Measurements from ENCODE around the gene SLC10A7.
A peak's percentile ranks its signal among the peaks of the same experiment; 100 is the strongest.
"Not testable (repeated sequence)": the region's sequence is repeated elsewhere in the genome, so short reads cannot be mapped to it uniquely, and the experiment has no call there.

The SLC10A7 gene

GRCh38 chr4:146371812-146372211 is 149.9 kb downstream of the SLC10A7 start:
- no peak for DNase-seq
- intact Hi-C loops (cut with DNase I) = loop anchor here (10.0 kb wide), 1 partner anchor 143 kb away; no protein-coding TSS in a partner anchor

DNA sequence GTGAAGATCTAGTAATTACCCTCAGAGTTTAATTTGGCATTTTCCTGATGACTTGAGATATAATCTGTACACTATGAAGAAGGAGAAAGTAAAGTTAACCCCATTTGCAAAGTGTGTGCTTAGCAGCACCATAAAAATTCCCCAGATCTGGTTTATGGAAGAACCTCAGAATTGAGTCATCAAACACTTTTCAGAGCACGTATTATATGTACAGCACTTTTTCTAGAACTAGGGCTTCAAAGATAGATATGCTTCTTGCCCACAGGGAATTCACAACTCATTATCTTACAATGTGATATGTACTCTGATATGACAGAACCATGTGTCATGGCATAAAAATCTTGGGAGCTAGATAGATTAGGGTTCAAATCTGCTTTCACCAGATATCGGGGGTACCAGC is 150.9 kb downstream of the SLC10A7 start:
- DNase-seq = no peak
- intact Hi-C loops (cut with DNase I) = loop anchor here (10.0 kb wide), 1 partner anchor 144 kb away; no protein-coding TSS in a partner anchor

DNA sequence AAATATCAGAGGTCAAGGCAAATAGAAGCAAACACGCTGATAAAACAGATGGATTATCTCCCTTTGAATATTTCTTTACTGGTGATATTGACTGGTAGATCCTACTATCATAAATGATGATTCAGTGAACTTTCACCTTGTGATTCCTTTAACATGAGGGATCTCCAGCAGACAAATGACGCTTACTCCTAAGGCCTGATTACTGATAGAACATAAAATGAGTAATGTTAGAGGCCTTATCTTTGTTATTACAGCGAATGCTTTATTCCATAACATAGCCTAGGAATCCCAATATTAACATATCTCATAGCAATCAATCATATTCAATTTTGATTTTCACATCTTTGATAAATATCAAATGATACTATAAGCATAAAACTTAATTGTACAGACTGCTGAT is 152.3 kb downstream of the SLC10A7 start:
- DNase-seq = no peak

GRCh38 chr4:146368209-146368608 is 153.5 kb downstream of the SLC10A7 start:
- intact Hi-C loops (cut with DNase I) = no loop called here

More for the DNA sequence above, 152.3 kb downstream of the SLC10A7 start:
- intact Hi-C loops (cut with DNase I) = no loop called here

GRCh38 chr4:146367347-146367746 is 154.4 kb downstream of the SLC10A7 start:
- DNase-seq = no peak
- intact Hi-C loops (cut with DNase I) = no loop called here

More at GRCh38 chr4:146368209-146368608, 153.5 kb downstream of the SLC10A7 start:
- DNase-seq = peak in 1 of 10 donors; percentile 48

GRCh38 chr4:146359771-146360170 is 162.0 kb downstream of the SLC10A7 start:
- no peak for DNase-seq
- intact Hi-C loops (cut with DNase I) = no loop called here

DNA sequence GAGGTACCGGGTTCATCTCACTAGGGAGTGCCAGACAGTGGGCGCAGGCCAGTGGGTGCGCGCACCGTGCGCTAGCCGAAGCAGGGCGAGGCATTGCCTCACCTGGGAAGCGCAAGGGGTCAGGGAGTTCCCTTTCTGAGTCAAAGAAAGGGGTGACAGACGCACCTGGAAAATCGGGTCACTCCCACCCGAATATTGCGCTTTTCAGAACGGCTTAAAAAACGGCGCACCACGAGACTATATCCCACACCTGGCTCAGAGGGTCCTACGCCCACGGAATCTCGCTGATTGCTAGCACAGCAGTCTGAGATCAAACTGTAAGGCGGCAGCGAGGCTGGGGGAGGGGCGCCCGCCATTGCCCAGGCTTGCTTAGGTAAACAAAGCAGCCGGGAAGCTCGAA is 171.6 kb downstream of the SLC10A7 start:
- DNase-seq; intact Hi-C loops (cut with DNase I): not testable (repeated sequence)

DNA sequence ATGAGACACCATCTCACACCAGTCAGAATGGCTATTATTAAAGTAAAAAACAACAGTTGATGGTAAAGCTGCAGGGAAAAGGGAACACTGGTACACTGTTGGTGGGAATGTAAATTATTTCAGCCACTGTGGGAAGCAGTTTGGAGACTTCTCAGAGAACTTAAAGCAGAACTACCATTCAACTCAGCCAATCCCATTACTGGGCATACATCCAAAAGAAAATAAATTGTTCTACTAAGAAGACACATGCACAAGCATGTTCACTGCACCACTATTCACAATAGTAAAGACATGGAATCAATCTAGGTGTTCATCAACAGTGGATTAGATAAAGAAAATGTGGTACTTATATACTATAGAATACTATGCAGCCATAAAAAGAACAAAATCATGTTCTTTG is 172.4 kb downstream of the SLC10A7 start:
- no peak for DNase-seq
- intact Hi-C loops (cut with DNase I) = loop anchor here (10.0 kb wide), 1 partner anchor 175 kb away; the partner anchor contains the start of gene SLC10A7

- intact Hi-C loops (cut with DNase I) = loop anchor here (10.0 kb wide), 1 partner anchor 177 kb away; the partner anchor contains the start of gene SLC10A7
These were observed 173.9 kb downstream of the SLC10A7 start for GRCh38 chr4:146347822-146348221.

GRCh38 chr4:146346276-146346675 is 175.5 kb downstream of the SLC10A7 start:
- DNase-seq = no peak
- intact Hi-C loops (cut with DNase I) = loop anchor here (10.0 kb wide), 1 partner anchor 179 kb away; the partner anchor contains the start of gene SLC10A7

More at GRCh38 chr4:146347822-146348221, 173.9 kb downstream of the SLC10A7 start:
- DNase-seq = no peak

- no peak for DNase-seq
- intact Hi-C loops (cut with DNase I) = loop anchor here (2.0 to 10.0 kb wide), 3 partner anchors 181 to 754 kb away; partner anchors contain the start of gene SLC10A7
These were observed 178.0 kb downstream of the SLC10A7 start for GRCh38 chr4:146343776-146344175.

DNA sequence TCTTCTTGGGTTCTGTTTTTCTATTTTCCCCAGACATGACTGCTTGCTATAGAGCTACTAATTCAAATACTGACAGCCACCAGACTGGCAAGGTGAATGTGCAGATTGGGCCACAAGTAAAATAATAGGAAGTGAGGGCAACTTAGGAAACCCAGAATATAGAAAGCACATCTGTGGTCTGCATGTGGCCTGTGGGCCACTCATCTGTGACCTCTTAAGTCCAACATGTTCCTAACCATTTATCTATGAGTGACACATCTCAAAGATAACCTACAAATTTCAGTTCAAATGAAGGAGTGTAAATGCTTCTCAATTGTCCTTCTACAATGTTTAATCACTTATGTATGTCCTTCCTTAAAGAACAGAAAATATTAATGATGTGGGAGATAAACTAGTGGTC is 178.5 kb downstream of the SLC10A7 start:
- no peak for DNase-seq
- intact Hi-C loops (cut with DNase I) = loop anchor here (2.0 to 10.0 kb wide), 3 partner anchors 182 to 754 kb away; partner anchors contain the start of gene SLC10A7

GRCh38 chr4:146342600-146343192 is 179.0 kb downstream of the SLC10A7 start:
- peak in 2 of 10 donors; percentile 3 to 9 for DNase-seq
- intact Hi-C loops (cut with DNase I) = loop anchor here (2.0 to 10.0 kb wide), 3 partner anchors 182 to 755 kb away; partner anchors contain the start of gene SLC10A7

DNA sequence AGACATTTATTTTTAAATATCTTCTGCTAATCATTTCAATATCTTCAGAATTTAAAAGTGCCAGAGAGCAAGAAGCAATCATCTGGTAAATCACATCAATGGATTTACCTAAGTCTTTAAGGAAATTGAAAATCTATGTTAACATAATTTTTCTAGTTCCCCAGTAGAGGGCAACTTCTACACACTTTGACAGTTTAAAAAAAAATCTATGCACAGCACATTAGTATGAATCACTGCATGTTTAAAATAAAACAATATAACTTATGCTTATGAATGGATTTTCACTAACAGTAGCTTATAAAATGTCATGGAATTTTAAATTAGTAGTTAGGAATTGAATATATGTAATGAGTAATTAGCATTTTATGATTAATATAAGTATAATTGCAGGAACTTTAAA is 180.9 kb downstream of the SLC10A7 start:
- intact Hi-C loops (cut with DNase I) = loop anchor here (5.0 to 10.0 kb wide), 2 partner anchors 184 to 757 kb away; partner anchors contain the start of gene SLC10A7
- no peak for DNase-seq

DNA sequence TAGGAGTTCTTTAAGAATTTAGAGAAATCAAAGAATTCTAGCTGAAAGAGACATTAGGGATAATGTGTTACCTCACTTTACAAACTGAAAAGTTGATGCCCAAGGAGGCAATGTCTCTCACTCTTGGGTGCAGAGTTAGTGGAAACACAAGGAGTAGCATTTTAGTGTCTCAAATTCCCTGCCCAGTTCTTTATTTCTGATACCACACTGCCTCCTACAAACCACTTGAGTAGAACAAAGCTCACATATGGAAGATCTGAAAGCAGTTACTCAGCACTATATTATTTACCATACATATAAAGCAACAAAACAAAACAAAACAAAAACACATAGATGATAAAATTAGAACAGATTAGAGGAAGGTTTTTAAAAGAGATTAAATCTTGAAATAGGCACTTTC is 183.2 kb downstream of the SLC10A7 start:
- no peak for DNase-seq
- intact Hi-C loops (cut with DNase I) = no loop called here

- no peak for DNase-seq
- intact Hi-C loops (cut with DNase I) = no loop called here
These were observed 185.3 kb downstream of the SLC10A7 start for GRCh38 chr4:146336410-146336807.

DNA sequence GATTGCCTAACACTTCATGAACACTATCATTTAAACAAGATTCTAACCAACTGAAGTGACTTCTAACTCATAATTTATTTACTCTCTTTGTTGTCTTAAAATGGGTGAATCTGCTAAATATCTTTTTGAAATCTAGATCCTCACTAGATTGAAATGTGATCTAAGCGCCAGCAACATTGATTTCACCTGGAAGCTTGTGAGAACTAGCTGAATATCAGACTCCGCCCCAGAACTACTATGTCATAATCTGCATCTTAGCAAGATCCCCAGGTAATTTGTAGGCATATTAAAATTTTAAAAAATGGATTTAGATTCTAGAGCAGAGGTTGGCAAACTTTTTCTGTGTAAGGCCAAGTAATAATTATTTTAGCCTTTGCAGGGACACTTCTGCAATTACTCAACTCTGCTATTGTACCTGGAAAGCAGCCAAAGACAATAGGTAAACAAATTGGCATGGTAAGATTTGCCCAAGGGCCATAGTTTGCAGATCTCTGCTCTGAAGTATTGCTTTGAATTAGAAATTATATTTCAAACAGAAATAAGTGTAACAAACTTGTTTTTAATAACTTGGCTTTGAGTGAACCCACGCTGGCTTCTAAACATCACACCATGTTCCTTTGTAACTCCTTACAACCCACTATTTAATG is 185.9 kb downstream of the SLC10A7 start:
- DNase-seq = no peak
- intact Hi-C loops (cut with DNase I) = no loop called here

DNA sequence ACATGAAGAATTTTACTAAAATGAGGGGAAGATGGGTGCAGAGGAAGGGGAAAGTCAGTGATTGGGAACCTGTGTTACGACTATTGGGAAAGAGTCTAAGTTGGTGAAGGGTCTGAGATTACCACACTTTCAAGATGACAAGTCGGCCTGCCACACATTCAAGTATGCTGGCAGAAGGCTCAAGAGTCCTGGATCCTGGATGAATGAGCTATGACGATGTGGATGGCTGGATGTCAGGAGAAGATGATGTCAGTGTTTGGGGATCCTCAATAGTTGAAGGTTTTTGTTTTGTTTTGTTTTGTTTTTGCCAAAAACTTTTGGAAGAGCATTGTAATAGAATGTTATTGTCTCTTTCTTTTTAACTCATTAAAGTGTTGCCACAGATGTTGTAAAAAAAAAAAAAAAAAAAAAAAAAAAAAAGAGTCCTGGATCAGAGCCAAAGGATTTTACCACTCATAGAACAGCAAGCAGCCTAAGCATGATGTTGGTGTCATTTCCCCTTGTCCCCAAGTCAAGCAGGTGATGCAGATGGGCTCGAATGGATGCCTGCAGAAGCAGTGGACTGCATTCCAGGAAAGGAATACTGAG is 186.8 kb downstream of the SLC10A7 start:
- intact Hi-C loops (cut with DNase I) = no loop called here
- DNase-seq = no peak

GRCh38 chr4:146333895-146334262 is 187.9 kb downstream of the SLC10A7 start:
- no peak for DNase-seq
- intact Hi-C loops (cut with DNase I) = no loop called here

- DNase-seq = no peak
These were observed 188.4 kb downstream of the SLC10A7 start for GRCh38 chr4:146333187-146333894.

DNA sequence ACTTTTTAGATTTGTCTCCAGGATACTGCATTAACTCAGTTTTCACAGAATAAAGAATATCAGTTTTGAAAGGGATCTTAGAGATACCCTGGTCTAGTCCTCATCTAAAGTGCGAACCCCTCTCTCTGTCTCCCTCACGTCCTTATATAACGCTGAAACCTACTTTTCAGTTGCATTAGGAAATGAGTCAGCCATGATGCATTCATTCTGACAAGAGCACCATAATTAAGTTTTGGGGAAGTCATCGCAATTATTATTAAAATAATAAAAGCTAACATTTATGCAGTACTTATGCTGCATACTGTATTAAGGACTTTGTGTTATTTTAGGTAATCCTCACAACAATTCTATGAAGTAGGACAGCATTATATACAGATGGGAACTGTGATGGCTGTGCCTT is 191.3 kb downstream of the SLC10A7 start:
- no peak for DNase-seq
- intact Hi-C loops (cut with DNase I) = no loop called here

More at GRCh38 chr4:146333187-146333894, 188.4 kb downstream of the SLC10A7 start:
- intact Hi-C loops (cut with DNase I) = no loop called here

Data from posterior cingulate gyrus (tissue), 11 donors.